GM12891 (cell line): ENCODE data around the gene TPO.
A peak's percentile ranks its signal among the peaks of the same experiment; 100 is the strongest.

Experiments used
- DNase-seq: peaks from one replicate; pipeline ENCODE4 v3.0.0; 2011; ENCODE audit warnings: low spot score; ENCODE audit not compliant: insufficient read length
- FAIRE-seq: peaks from 2 replicates; lab custom pipeline; 2011; peaks lifted over from hg19 to GRCh38; lab: Jason Lieb, UNC
- PAX5 ChIP-seq: IDR thresholded peaks from 2 replicates; pipeline ENCODE4 v1.6.1; 2011; ENCODE audit warnings: low read length, moderate library complexity, mild to moderate bottlenecking; ENCODE audit not compliant: insufficient read depth, severe bottlenecking
- POLR2A ChIP-seq: IDR thresholded peaks from 2 replicates; pipeline ENCODE4 v1.6.1; 2011; ENCODE audit warnings: low read depth, low read length, control low read depth
- POLR2AphosphoS5 ChIP-seq: IDR thresholded peaks from 2 replicates; pipeline ENCODE4 v1.6.1; 2011; ENCODE audit warnings: low read depth, low read length, control low read depth
- POU2F2 ChIP-seq: IDR thresholded peaks from 2 replicates; pipeline ENCODE4 v1.6.1; 2011; ENCODE audit warnings: low read depth, mild to moderate bottlenecking, control low read depth, low read length, moderate library complexity
- SPI1 ChIP-seq: IDR thresholded peaks from 2 replicates; pipeline ENCODE4 v1.6.1; 2011; ENCODE audit warnings: low read depth, low read length, control low read depth
- TAF1 ChIP-seq: IDR thresholded peaks from 2 replicates; pipeline ENCODE4 v1.6.1; 2011; ENCODE audit warnings: low read depth, low read length, control low read depth

Gene TPO

DNA sequence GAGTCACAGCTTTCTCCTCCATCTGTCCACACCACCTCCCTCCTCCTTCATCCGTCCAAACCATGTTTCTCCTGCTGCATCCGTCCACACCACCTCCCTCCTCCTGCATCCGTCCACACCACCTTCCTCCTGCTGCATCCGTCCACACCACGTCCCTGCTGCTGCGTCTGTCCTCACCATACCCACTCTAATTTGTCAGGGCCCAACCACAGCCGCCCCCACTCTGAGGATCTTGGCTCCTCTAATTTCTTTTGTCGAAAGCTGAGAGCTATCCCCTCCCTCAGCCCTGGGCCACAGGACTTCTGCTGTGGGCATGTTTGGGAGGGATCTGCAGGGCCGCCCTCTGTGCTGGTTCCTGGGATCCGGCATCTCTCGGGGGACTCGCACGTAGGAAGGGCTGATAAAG lies 67.4 kb downstream of the TPO start:
- TF ChIP-seq POLR2AphosphoS5 (no peak), SPI1 (no peak), POLR2A (no peak), PAX5 (no peak), TAF1 (no peak), POU2F2 (no peak)
- FAIRE-seq: no peak
- no peak for DNase-seq

DNA sequence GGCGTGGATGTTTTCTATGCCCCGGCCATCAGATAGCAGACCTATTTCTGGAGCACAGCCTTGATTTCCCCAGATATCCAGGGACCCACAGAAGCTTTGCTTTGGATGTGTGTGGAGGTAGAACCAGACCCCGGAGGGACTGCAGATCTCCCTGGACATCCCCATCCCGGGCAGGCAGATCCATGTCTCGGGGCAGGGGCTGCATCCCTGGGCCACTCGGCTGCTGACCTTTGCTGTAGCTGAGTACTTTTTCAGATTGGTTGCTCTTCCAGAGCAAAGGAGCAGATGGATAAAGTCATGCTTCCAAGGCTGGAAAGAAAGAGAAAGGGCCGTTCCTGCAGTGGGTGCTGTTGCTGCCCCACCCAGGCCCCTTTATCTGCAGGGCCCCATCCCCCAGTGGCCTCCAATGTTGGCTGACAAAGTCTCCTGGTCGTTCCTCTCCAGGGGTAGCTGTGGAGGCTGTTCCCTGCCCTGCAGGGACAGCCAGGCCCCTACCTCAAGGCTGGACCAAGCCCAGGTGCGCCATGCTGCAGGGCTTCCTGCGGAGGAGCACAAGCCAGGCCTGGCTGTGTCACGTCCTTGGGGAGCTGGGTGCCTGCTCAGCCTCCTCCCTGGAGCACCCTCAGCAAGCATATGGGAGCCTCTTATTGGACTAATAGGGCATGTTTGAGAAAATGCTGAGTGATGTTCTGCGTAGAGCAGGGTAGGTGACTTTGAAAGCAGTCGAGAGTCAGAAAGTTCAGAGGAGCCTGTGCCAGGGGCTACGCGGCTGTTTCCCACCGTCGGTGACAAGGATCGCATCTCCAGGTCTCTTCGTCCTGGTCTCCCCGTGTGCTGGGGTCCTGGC lies 68.4 kb downstream of the TPO start:
- TF ChIP-seq SPI1 (no peak), POLR2A (no peak), PAX5 (no peak), POU2F2 (no peak), POLR2AphosphoS5 (no peak), TAF1 (no peak)
- DNase-seq (no peak), FAIRE-seq (no peak)

DNA sequence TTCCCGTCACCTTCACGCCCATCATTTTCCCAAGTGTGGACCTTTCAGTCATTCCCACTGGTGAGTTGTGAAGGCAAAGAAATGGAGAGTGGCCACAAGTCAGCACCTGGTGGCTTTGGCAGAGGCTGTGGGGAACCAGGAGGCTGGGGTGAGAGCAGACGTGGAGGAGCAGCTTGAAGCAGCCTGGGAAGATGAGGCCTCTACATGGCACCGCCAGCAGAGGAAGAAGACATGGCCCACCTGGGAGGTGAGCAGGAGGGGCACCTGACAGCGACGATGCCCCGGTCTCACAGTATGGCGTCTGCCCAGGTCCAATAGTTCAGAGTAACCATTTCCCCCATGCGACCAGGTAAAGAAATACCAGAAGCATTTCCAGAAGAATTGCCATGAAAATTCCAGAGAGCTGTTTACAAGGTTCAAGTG lies 69.0 kb downstream of the TPO start:
- TF ChIP-seq PAX5 (no peak), POU2F2 (no peak), POLR2A (no peak), TAF1 (no peak), SPI1 (no peak)
- DNase-seq (no peak), FAIRE-seq (no peak)

DNA sequence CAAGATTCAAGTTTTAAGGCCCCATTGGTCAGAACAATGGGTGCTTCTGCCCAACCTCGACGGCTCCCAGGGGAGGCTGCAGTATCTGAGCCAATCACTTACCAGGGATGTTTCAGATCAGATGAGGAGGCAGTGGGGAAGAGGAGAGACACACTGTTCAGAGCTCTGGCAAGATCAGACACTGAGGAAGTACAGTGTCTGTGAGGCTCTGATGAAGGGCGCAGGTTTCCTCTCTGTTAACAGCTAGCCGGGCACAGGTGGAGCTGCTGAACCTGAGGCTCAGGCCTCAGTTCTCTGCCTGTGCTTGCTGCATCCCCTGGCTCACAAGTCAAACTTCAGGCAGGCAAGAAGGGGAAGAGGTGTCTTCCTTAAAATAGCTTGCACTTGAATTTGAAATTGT lies 69.7 kb downstream of the TPO start:
- no peak for TF ChIP-seq TAF1
- TF ChIP-seq SPI1: no peak
- TF ChIP-seq POLR2AphosphoS5: no peak
- no peak for TF ChIP-seq POU2F2
- no peak for TF ChIP-seq POLR2A
- TF ChIP-seq PAX5: no peak
- FAIRE-seq (no peak), DNase-seq (no peak)

DNA sequence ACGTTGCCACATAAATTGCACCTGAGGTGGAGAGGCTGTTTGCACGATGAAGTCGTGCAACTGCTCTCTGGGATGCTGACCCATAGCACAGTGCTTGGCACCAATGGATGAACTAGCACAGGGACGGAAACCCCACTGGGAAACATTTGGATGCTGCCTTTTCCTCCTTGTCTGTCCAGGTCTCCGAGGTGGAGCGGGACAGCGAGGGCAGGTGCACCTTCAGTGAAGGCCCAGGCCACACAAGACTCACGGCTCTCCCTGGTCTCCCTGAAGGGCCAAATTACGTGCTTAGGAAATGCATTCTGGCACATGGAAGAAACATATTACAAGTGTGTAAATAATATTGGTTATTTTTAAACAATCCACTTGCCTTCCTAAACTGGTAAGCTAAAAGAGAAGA lies 70.3 kb downstream of the TPO start:
- FAIRE-seq (no peak), DNase-seq (no peak)
- TF ChIP-seq SPI1 (no peak), TAF1 (no peak), POLR2AphosphoS5 (no peak), POLR2A (no peak), POU2F2 (no peak)

DNA sequence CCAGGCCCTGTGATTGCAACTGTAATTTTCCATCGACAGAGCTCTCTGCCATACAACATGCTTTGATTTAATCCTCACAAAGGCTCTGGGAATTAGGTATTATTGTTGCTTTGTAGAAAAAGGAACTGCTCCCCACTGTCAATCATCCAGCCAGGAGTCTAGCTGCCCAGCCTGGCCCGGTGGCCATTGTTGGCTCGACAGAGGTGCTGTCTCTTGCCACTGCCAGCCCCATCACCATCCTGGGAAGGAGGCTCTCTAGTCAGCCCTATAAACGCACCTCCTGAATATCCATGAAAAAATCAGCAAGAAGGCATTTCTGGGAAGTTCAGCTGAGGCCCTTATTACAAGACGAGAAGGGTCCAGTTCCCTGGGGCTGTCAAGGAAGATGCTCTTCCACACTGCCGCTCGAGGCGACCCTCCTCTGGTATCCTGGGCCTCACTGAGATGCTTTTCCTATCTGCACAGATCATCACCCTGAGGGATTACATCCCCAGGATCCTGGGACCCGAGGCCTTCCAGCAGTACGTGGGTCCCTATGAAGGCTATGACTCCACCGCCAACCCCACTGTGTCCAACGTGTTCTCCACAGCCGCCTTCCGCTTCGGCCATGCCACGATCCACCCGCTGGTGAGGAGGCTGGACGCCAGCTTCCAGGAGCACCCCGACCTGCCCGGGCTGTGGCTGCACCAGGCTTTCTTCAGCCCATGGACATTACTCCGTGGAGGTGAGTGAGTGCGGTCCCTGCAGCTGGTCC lies 71.0 kb downstream of the TPO start:
- DNase-seq (no peak), FAIRE-seq (no peak)
- TF ChIP-seq POLR2AphosphoS5: no peak

DNA sequence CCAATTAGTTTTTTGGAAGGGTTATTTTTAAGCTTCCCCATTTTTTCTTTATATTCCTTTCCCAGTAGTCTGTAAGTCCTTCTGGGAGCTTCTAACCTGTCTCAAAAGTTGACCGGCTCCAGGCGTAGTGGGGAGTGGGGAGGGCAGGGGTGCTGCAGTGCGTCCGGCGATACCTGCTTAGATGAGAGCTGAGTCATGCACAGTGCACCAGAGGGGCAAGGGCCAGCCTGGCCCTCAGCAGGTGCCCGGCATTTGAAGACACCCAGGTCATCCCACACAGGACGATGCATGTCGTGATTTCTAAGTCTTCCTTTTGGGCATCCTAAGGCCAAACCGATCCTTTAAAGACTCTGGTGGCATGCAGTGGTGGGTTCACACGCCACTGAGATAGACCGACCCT lies 73.4 kb downstream of the TPO start:
- DNase-seq (no peak), FAIRE-seq (no peak)
- no peak for TF ChIP-seq SPI1
- no peak for TF ChIP-seq POLR2AphosphoS5
- no peak for TF ChIP-seq PAX5
- no peak for TF ChIP-seq POLR2A
- TF ChIP-seq TAF1: no peak
- TF ChIP-seq POU2F2: no peak

DNA sequence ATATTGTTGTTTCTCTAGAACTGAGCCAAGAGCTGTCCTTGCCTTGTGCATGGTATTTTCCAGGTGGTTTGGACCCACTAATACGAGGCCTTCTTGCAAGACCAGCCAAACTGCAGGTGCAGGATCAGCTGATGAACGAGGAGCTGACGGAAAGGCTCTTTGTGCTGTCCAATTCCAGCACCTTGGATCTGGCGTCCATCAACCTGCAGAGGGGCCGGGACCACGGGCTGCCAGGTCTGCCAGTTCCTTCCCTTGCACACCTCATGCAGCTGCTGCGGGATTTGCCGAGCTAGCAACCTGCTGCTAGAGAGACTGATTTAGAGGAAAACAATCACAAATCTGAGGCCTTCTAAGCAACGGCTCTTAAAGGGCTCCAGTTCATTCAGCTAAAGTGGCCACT lies 74.5 kb downstream of the TPO start:
- FAIRE-seq: no peak
- DNase-seq: no peak
- TF ChIP-seq POU2F2 (no peak), TAF1 (no peak), PAX5 (no peak), POLR2AphosphoS5 (no peak), SPI1 (no peak)

DNA sequence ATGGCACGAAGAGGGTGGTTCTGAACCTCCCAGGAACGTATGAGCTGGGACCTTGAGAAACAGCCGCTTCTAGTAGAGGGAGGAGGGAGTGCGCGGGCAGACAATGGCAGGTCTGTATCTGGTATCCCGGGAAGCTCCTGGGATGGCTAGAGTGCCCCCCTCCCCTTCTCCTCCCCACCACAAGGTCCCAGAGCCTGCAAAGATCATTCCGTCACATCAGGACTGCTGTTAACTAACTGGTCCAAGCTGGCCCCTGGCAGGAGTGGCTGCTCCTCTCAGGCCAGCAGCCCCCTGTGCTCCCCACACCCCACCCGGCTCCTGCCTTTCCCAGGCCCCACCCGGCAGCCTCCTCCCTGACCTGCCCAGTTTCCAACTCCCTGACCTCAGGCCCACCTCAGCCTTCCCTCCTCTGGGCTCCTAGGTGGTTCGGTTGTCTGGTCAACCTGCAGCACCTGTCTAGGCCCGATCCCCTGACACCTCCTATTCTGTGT lies 75.0 kb downstream of the TPO start:
- FAIRE-seq (no peak), DNase-seq (no peak)
- TF ChIP-seq POLR2A: no peak
- TF ChIP-seq POU2F2: no peak
- TF ChIP-seq TAF1: no peak
- no peak for TF ChIP-seq POLR2AphosphoS5
- TF ChIP-seq SPI1: no peak
- TF ChIP-seq PAX5: no peak

DNA sequence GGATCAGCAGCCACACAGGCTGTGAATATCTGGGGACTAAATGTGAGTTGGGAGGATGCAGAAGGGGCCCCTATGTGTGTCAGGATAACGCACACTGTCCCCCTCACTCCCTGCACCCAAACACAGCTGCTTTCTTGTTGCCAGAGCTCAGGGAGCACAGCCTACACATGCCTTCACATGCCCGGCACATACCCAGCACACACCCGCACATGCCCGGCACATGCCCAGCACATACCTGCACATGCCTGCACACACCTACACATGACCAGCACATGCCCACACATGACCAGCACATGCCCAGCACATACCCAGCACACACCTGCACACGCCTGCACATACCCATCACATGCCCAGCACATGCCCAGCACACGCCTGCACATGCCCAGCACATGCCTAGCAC lies 75.6 kb downstream of the TPO start:
- FAIRE-seq (peak; percentile 5), DNase-seq (no peak)
- TF ChIP-seq POLR2AphosphoS5: no peak
- TF ChIP-seq POLR2A: no peak
- no peak for TF ChIP-seq TAF1
- no peak for TF ChIP-seq POU2F2
